Activated CD4-positive, alpha-beta T cell treated with anti-CD3 and anti-CD28 coated beads for 1 hour (primary cell): ENCODE results near the gene RASSF3.
"Not testable (repeated sequence)": the region's sequence is repeated elsewhere in the genome, so short reads cannot be mapped to it uniquely, and the experiment has no call there.

Experiments
- DNase-seq: peaks from one replicate; pipeline ENCODE4 v3.0.0-alpha.2; 2020

Gene RASSF3

DNA sequence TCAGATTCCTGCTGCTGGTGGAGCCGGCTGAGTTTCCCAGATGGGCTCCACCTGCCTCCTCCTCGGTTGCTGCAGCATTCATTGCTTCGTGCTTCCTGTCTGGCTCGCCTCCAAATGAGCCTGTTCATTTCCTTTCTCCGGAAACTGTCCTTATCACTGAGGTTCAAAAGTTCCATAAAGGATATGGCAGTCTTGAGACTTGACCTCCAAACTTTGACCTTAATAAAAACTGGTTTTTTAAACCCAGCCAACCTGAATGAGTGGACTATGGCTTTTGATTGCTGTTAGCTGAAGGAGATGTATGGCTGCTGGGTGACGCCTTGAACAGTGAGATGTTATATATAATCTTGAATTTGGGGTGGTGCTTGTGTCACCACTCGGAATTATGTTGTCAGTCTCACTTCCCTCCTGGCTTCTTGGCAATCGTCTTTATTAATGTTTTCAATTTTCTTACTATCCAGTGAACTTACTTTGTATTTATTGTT, 62.7 kb downstream of the RASSF3 start:
- DNase-seq, result no peak

- DNase-seq, result no peak
Measured at GRCh38 chr12:64673490-64674169, 63.3 kb downstream of the RASSF3 start.

- peak; percentile 39 for DNase-seq
Measured at GRCh38 chr12:64674367-64674922, 64.2 kb downstream of the RASSF3 start.

DNA sequence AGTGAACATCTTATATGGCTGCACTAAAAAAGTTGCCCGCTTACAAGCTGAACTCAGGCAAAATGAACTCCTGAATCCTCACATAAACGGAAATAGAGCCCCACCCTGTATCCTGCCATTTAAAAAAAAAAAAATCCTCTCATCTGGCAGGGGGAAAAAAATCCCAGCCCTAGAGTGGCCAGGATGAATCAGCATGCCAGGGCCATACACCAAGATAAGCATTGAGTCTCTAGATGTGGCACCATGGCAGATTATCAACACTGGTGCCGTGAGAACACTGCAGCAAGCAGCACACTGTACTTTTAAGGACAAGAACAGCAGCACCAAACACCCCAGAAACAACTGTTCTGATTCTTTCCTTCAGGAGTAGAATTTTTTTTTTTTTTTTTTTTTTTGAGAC, 65.5 kb downstream of the RASSF3 start:
- DNase-seq, result no peak

DNA sequence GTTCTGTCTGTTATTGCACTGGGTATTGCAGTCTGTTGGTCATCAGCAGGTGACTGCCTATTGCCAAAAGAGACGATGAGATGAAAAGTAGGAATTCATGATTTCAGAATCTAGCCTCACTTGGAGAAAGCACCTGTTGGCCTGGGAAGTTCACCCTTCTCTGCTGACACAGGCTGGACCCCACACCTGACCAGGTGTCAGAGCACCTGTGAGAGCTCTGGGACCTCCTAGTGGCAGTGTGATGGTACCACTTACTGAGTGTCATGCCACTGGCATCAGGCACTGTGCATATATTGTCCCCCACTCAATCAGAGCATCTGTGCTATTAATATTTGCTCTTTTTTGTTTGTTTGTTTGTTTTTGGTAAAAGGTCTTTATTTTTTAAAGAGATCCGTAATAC, 68.0 kb downstream of the RASSF3 start:
- DNase-seq, result no peak

- no peak for DNase-seq
Measured at GRCh38 chr12:64678835-64679234, 68.5 kb downstream of the RASSF3 start.

GRCh38 chr12:64679487-64680001, 69.2 kb downstream of the RASSF3 start:
- DNase-seq, result peak; percentile 30

- DNase-seq, result no peak
Measured at GRCh38 chr12:64680235-64680634, 69.9 kb downstream of the RASSF3 start.

- DNase-seq, result no peak
Measured at GRCh38 chr12:64681200-64682052, 71.1 kb downstream of the RASSF3 start.

DNA sequence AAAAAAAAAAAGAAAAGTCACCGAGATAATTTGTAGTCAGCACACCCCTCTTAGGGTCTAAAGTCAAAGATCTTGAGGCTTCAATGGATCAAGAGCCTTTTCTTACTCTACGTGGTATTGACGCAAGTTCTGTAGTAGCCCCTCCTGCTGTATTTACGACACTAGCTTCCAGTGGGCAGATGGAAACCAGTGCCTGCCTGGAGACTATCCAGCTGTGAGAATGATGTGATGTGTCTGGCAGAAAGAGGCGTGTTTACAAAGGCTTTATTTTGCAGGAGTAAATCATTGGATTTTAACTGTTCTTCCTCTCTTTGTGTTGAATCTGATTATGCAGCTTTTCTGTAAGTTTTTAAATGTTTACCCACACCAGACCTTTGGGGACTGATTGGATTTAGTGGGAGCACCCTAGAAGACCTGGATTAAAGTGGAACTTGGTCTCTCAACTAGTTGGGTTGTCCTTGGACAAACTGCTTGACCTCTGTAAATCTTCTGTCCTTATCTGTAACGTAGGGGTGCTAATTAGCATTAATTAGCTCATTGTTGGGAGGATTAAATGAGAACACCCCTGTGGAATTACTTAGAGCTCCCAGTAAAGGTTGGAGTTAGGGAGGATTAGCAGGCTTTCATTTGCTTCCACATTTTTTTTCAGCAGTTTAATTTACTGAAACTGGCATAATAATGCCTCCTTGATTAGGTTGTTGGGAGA, 72.4 kb downstream of the RASSF3 start:
- no peak for DNase-seq

DNA sequence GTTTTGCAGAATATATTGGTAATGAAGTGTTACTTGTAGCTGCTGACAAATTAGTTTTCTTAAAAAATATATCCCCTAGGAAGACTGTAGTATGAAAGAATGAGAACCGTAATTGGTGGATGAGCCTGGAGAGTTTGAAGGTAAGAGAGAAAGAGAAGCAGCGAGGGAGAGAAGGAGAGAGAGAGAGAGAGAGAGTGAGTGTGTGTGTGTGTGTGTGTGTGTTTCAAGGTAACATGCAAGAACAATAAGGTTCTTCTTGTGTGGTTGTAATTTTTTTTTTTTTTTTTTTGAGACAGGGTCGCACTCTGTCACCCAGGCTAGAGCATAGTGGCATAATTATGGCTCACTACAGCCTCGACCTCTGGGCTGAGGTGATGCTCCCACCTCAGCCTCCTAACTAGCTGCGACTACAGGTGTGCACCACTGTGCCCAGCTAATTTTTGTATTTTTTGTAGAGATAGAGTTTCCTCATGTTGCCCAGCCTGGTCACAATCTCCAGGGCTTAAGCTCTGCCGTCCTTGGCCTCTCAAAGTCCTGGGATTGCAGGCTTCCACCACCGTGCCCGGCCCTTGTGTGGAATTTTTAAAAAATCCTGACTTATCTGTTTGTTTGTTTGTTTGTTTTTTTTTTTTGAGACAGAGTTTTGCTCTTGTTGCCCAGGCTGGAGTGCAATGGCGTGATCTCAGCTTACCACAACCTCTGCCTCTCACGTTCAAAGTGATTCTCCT, 73.7 kb downstream of the RASSF3 start:
- DNase-seq, result no peak

- no peak for DNase-seq
Measured at GRCh38 chr12:64685050-64685449, 74.8 kb downstream of the RASSF3 start.

DNA sequence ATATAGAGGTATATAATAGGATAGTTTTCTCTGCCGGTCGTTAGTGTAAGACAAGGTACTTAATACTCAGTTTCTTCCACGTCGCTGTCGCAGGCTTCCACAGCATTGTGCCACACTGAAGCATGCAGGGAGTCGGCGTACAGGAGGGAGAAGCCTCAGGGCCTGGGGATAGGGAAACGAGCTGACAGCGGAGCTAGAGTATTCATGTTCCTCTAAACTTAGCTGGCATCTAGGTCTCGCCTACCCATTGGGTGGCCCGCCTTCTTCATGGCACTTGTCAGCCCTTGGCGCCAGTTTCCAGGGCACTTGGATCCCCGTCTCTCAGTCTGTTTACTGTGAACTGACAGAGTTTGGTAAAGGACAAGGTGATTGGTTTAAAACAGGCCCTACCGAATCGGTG, 75.3 kb downstream of the RASSF3 start:
- DNase-seq, result no peak

DNA sequence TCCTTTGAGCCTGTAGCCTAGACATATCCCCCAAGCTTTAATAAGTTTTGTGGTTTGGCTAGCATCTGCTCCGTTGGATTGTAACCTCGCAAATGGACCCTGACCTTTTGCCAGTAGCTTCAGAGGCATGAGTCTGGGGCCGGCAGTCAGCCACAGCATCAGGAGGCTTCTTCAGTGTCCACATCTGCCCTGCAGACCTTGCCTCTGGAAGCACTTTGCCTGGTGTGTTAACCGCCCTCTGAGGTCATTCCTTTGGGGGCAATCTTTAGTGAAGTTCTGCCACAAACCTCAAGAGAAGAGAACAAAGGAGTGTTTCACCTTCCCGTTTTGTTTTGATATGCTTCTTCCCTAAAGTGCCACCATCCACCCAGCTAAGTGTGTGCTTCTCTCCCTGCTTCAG, 77.5 kb downstream of the RASSF3 start:
- DNase-seq, result no peak

GRCh38 chr12:64688219-64688618, 77.9 kb downstream of the RASSF3 start:
- no peak for DNase-seq

GRCh38 chr12:64688715-64689114, 78.4 kb downstream of the RASSF3 start:
- no peak for DNase-seq

GRCh38 chr12:64690236-64690635, 79.9 kb downstream of the RASSF3 start:
- DNase-seq, result not testable (repeated sequence)

DNA sequence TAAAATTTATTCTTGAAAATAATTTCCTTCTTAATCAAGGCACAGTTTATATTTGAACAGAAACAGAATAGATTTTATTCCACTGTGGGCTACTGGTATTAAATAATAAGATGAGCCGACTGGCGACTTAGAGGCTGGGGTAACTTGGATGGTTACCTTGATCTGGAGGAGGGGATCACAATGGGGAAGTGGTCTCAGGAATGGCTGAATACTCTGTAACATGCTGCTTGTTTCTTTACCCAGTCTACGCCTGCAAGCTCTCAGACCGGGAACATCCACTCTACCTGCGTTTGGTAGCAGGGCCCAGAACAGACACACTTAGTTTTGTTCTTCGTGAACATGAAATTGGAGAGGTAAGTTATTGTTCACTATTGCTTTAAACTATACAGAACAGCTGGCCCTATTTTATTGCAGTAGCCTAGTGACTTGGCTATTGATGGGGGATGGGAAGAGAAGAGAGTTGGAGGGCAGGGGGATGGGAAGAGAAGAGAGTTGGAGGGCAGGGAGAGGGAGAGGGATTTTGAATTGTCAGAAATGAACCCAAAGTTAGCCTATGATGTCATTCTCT, 81.0 kb downstream of the RASSF3 start:
- no peak for DNase-seq

- no peak for DNase-seq
Measured at GRCh38 chr12:64691795-64692583, 81.7 kb downstream of the RASSF3 start.

GRCh38 chr12:64694130-64695040, 84.1 kb downstream of the RASSF3 start:
- no peak for DNase-seq
